RWPE2 (cell line): ENCODE data around the gene OCRL.

Experiments used
- ATAC-seq: fragments of 200-7000 bp; cut with Tn5 transposase; 3 replicates; pipeline ENCODE4 v1.9.1; 2021; ENCODE audit warnings: low read depth
- DNase-seq: peaks from one replicate; pipeline ENCODE4 v3.0.0-alpha.2; 2020; ENCODE audit warnings: low spot score
- H3K27ac ChIP-seq: fragments of 450-650 bp; 2 replicates; pipeline ENCODE4 v1.5.1; 2017; ENCODE audit warnings: mild to moderate bottlenecking; ENCODE audit not compliant: poor library complexity, severe bottlenecking
- H3K27me3 ChIP-seq: fragments of 250-450 bp; sonication (Bioruptor Pico); 2 replicates; pipeline ENCODE4 v1.5.1; 2021; ENCODE audit warnings: mild to moderate bottlenecking, moderate library complexity; ENCODE audit not compliant: insufficient read depth, poor library complexity, severe bottlenecking
- H3K36me3 ChIP-seq: fragments of 250-450 bp; sonication (Bioruptor Pico); 2 replicates; pipeline ENCODE4 v1.5.1; 2020; ENCODE audit warnings: low read depth, mild to moderate bottlenecking, moderate library complexity
- H3K4me1 ChIP-seq: fragments of 250-450 bp; sonication (Bioruptor Pico); 2 replicates; pipeline ENCODE4 v1.5.1; 2021; ENCODE audit warnings: mild to moderate bottlenecking, moderate library complexity; ENCODE audit not compliant: insufficient read depth, poor library complexity, severe bottlenecking
- H3K4me3 ChIP-seq: fragments of 250-450 bp; sonication (Bioruptor Pico); 2 replicates; pipeline ENCODE4 v1.5.1; 2021; ENCODE audit warnings: mild to moderate bottlenecking, moderate library complexity; ENCODE audit not compliant: severe bottlenecking
- H3K9me3 ChIP-seq: fragments of 250-450 bp; sonication (Bioruptor Pico); 2 replicates; pipeline ENCODE4 v1.5.1; 2021; ENCODE audit warnings: mild to moderate bottlenecking, moderate library complexity; ENCODE audit not compliant: severe bottlenecking
- CTCF ChIP-seq: fragments of 450-650 bp; IDR thresholded peaks from one replicate; pipeline ENCODE4 v1.5.1; 2017; ENCODE audit warnings: mild to moderate bottlenecking, moderate library complexity; ENCODE audit not compliant: poor library complexity, severe bottlenecking

Gene OCRL

GRCh38 chrX:129523079-129523911 lies 16.8 kb upstream of the OCRL start, which contains the start of gene SMARCA1:
Gene SMARCA1 (minus strand): TSS chrX:129523490. CDS start chrX:129523370, 120 bp downstream.
- Histone ChIP-seq H3K9me3 (no peaks in the 10 kb centered on the region), H3K27me3 (no peaks in the 10 kb centered on the region), H3K27ac (peak within 1 kb of the TSS; percentile 39), H3K4me3 (peak within 1 kb of the TSS; percentile 64), H3K36me3 (no peaks in the 10 kb centered on the region), H3K4me1 (no peaks in the 10 kb centered on the region)
- TF ChIP-seq CTCF: no peak
- ATAC-seq (peak; percentile 47), DNase-seq (peak; percentile 26)

GRCh38 chrX:129524250-129524850 lies 15.7 kb upstream of the OCRL start:
- no peaks in the 10 kb centered on the region for H3K4me1 ChIP-seq
- H3K27ac ChIP-seq: no peak overlapping the region
- H3K4me3 ChIP-seq: no peak overlapping the region
- H3K27me3 ChIP-seq: no peaks in the 10 kb centered on the region
- H3K9me3 ChIP-seq: no peaks in the 10 kb centered on the region
- DNase-seq (no peak), ATAC-seq (no peak)
- no peak for TF ChIP-seq CTCF
- H3K36me3 ChIP-seq: no peaks in the 10 kb centered on the region

- ATAC-seq (no peak), DNase-seq (no peak)
- Histone ChIP-seq H3K9me3 (no peaks in the 10 kb centered on the region), H3K4me3 (no peak overlapping the region), H3K27ac (no peak overlapping the region), H3K4me1 (no peaks in the 10 kb centered on the region), H3K36me3 (no peaks in the 10 kb centered on the region), H3K27me3 (no peaks in the 10 kb centered on the region)
- no peak for TF ChIP-seq CTCF
Measured at GRCh38 chrX:129525162-129525561, 14.9 kb upstream of the OCRL start.

GRCh38 chrX:129525896-129526295 lies 14.2 kb upstream of the OCRL start:
- no peak for ATAC-seq

More at GRCh38 chrX:129525896-129526295, 14.2 kb upstream of the OCRL start:
- TF ChIP-seq CTCF: no peak
- H3K36me3 ChIP-seq: no peaks in the 10 kb centered on the region
- no peaks in the 10 kb centered on the region for H3K27me3 ChIP-seq
- no peak overlapping the region for H3K27ac ChIP-seq
- no peaks in the 10 kb centered on the region for H3K4me1 ChIP-seq
- no peak for DNase-seq
- H3K9me3 ChIP-seq: no peaks in the 10 kb centered on the region
- H3K4me3 ChIP-seq: no peak overlapping the region
